ENCODE results near the gene TMEM205. TPM values are rescaled to one million over a fixed set of nuclear protein-coding genes. Genes with fewer than 3 reads are reported as not detected.
A peak's percentile ranks its signal among the peaks of the same experiment; 100 is the strongest.

The TMEM205 gene
- total RNA-seq, 1 donor from 2014 or later, result 46.0 TPM

DNA sequence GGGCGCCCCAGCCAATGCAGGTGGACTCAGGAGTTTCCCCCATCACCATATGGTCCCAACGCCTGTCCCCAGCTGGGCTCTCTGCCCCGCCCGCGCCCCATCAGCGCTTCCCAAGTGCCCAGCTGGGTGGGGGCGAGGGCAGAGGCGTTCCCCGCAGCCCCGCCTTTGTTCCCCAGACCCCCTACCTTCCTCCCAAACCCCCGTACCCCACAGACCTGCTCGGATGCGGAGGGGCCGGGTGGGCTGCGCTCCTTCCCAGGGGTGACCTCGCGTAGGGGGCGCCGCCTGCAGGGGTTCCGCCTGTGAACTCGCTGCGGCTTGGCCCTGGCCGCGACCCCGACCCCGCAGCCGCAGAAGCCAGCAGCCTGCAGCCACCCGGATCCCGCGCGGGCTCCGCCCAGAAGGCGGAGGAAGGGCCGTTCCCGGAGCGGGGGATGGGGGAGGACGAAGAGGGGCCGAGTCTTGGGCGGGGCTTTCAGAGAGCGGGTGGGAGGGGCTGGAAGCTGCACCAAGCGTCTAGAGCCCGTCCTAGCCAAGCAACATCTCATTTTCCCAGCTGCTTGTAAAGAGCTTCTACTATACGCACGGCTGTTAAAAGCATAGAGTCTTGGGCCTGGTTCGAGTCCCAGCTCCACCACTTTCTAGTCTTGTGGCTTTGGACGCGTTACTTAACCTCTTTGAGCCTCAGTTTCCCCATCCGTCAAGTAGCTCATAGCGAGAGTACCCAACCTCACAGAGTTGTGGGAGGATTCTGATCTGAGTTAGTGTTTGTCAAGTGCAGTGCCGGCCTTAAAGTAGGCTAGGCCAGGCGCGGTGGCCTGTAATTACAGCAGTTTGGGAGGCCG lies 6.6 kb downstream of the TMEM205 start, which contains the start of gene RAB3D:
RAB3D (minus strand) TSS at position 404 of the 845 bp plus-strand sequence. CDS start 2,258 bp downstream, outside the sequence.
- H3K36me3 Mint-ChIP-seq (ENCODE audit: low read depth, unreplicated experiment), result peaks cover 12% of the 10 kb centered on the region
- Histone ChIP-seq H3K36me3 (ENCODE audit: insufficient read depth, low read length) (no peaks in the 10 kb centered on the region), H3K4me3 (ENCODE audit: insufficient read depth, low read depth, low read length) (peak within 1 kb of the TSS; percentile 32), H3K9me3 (ENCODE audit: insufficient read depth, low read depth, low read length) (no peaks in the 10 kb centered on the region), H3K4me2 (ENCODE audit: low read length) (peak within 1 kb of the TSS; percentile 74), H2AFZ (ENCODE audit: low read depth, low read length) (peak within 1 kb of the TSS; percentile 58), H3K27ac (ENCODE audit: low read depth, low read length) (no peak within 1 kb of the TSS), H3K79me2 (ENCODE audit: insufficient read depth, low read length) (no peaks in the 10 kb centered on the region), H3K27me3 (ENCODE audit: insufficient read depth, low read length) (no peaks in the 10 kb centered on the region), H4K20me1 (ENCODE audit: insufficient read depth, low read length) (peaks cover 8% of the 10 kb centered on the region), H3K4me1 (ENCODE audit: insufficient read depth, low read length) (peaks cover 10% of the 10 kb centered on the region), H3K9ac (ENCODE audit: low read length) (peak within 1 kb of the TSS; percentile 13)
- peak within 1 kb of the TSS; percentile 62 for H3K27ac Mint-ChIP-seq (ENCODE audit: unreplicated experiment)
- TF ChIP-seq, protein P1, sequence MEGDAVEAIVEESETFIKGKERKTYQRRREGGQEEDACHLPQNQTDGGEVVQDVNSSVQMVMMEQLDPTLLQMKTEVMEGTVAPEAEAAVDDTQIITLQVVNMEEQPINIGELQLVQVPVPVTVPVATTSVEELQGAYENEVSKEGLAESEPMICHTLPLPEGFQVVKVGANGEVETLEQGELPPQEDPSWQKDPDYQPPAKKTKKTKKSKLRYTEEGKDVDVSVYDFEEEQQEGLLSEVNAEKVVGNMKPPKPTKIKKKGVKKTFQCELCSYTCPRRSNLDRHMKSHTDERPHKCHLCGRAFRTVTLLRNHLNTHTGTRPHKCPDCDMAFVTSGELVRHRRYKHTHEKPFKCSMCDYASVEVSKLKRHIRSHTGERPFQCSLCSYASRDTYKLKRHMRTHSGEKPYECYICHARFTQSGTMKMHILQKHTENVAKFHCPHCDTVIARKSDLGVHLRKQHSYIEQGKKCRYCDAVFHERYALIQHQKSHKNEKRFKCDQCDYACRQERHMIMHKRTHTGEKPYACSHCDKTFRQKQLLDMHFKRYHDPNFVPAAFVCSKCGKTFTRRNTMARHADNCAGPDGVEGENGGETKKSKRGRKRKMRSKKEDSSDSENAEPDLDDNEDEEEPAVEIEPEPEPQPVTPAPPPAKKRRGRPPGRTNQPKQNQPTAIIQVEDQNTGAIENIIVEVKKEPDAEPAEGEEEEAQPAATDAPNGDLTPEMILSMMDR (IDR thresholded peaks at IDR 0.05; ENCODE audit: insufficient read depth, low read depth, low read length), result no peak
- no peak for TF ChIP-seq EZH2 (IDR thresholded peaks at IDR 0.05; ENCODE audit: insufficient read depth, low read length)
- H3K4me1 Mint-ChIP-seq (ENCODE audit: low read depth, unreplicated experiment), result peaks cover 8% of the 10 kb centered on the region
- peak within 1 kb of the TSS; percentile 81 for H3K4me3 Mint-ChIP-seq (ENCODE audit: unreplicated experiment)
- no peak for FAIRE-seq
- peaks cover 4% of the 10 kb centered on the region for H3K9me3 Mint-ChIP-seq (ENCODE audit: unreplicated experiment)
- DNase-seq (ENCODE audit: low read depth), result peak; percentile 59
- no peaks in the 10 kb centered on the region for H3K27me3 Mint-ChIP-seq (ENCODE audit: low read depth, unreplicated experiment)

GRCh38 chr19:11338569-11339253 lies 7.4 kb downstream of the TMEM205 start:
- TF ChIP-seq, protein P1 (IDR thresholded peaks at IDR 0.05; ENCODE audit: insufficient read depth, low read depth, low read length), result no peak
- TF ChIP-seq EZH2 (IDR thresholded peaks at IDR 0.05; ENCODE audit: insufficient read depth, low read length), result no peak
- Histone ChIP-seq H3K27ac (ENCODE audit: low read depth, low read length) (no peak overlapping the region), H3K79me2 (ENCODE audit: insufficient read depth, low read length) (no peaks in the 10 kb centered on the region), H3K36me3 (ENCODE audit: insufficient read depth, low read length) (no peaks in the 10 kb centered on the region), H3K27me3 (ENCODE audit: insufficient read depth, low read length) (no peaks in the 10 kb centered on the region), H3K4me1 (ENCODE audit: insufficient read depth, low read length) (peaks cover 5% of the 10 kb centered on the region), H3K4me2 (ENCODE audit: low read length) (peak overlapping the region; percentile 74), H2AFZ (ENCODE audit: low read depth, low read length) (peak overlapping the region; percentile 58), H3K9me3 (ENCODE audit: insufficient read depth, low read depth, low read length) (no peaks in the 10 kb centered on the region), H4K20me1 (ENCODE audit: insufficient read depth, low read length) (peaks cover 8% of the 10 kb centered on the region), H3K4me3 (ENCODE audit: insufficient read depth, low read depth, low read length) (peak overlapping the region; percentile 23), H3K9ac (ENCODE audit: low read length) (no peak overlapping the region)
- H3K27me3 Mint-ChIP-seq (ENCODE audit: low read depth, unreplicated experiment), result no peaks in the 10 kb centered on the region
- peaks cover 4% of the 10 kb centered on the region for H3K4me1 Mint-ChIP-seq (ENCODE audit: low read depth, unreplicated experiment)
- no peak for FAIRE-seq
- DNase-seq (ENCODE audit: low read depth), result no peak
- H3K4me3 Mint-ChIP-seq (ENCODE audit: unreplicated experiment), result peak overlapping the region; percentile 76
- peaks cover 16% of the 10 kb centered on the region for H3K36me3 Mint-ChIP-seq (ENCODE audit: low read depth, unreplicated experiment)
- H3K27ac Mint-ChIP-seq (ENCODE audit: unreplicated experiment), result no peak overlapping the region
- H3K9me3 Mint-ChIP-seq (ENCODE audit: unreplicated experiment), result peaks cover 4% of the 10 kb centered on the region

Data from astrocyte (in vitro differentiated cells and primary cell).